Body of pancreas (tissue), 4 donors: ENCODE results near the gene KMT2D.

Experiments used
- CTCF ChIP-seq, 7 experiments: fragments of 450-650 bp in 4 of 7; fragments of 200-600 bp in 3 of 7; sonication (generic) in 3 of 7; IDR thresholded peaks; one replicate each; pipeline ENCODE4 v1.5.1; 2016 to 2019; ENCODE audit warnings: antibody characterized with exemption in 7 of 7
- POLR2A ChIP-seq, 3 donors: fragments of 450-650 bp; IDR thresholded peaks; one replicate each; pipeline ENCODE4 v1.6.1; 2016; ENCODE audit warnings: antibody characterized with exemption in 3 of 3, mild to moderate bottlenecking in 2 of 3

DNA sequence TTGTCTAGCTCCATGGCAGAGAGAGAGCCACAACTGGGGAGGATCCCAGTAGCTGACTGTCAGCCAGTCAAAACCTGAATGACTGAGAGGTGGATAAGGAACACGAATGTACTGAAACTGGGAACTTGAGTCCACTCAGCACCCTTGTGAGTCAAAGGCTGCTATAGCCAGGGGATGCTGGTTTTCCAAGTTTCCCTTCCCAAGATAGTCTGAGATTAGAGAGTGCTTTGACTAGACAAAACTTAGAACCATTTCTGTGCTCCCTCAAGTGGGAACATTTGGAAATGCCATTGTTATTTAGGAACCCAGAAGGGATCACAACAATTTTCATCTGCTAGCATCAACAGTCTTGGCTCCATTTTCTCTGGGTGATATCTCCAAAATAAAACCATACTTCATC is 46.0 kb downstream of the KMT2D start:
- TF ChIP-seq POLR2A (IDR thresholded peaks at IDR 0.05) (no peak), CTCF (IDR thresholded peaks at IDR 0.05) (no peak)
